GM12873 (cell line): ENCODE data around the gene ROBO4.

Experiments
- CTCF ChIP-seq: IDR thresholded peaks from 2 replicates; pipeline ENCODE4 v1.5.1; 2012; ENCODE audit warnings: low read depth, mild to moderate bottlenecking, moderate library complexity, low read length, control low read depth; ENCODE audit not compliant: insufficient read depth; ENCODE audit errors: missing control alignments

The ROBO4 gene

GRCh38 chr11:124842305-124842704 lies 55.4 kb downstream of the ROBO4 start:
- no peak for TF ChIP-seq CTCF

DNA sequence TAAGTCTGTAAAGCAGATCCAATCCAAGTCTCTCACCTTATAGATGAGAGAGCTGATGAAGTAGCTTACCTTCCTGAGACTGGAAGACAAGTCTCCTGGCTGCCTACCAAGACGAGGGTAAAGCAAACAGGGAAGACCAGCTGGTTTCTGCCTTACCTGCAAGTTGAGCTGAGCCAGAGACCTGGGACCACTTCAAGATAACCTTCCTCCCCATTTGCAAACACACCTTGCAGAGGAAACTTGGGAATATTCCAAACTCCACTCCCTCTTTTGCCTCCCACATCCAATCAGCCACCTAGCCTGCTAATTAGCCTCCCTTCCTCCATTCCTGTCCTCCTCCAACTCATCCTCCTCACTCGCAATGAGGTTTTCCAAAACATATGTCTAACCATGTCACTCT lies 55.8 kb downstream of the ROBO4 start:
- TF ChIP-seq CTCF, result no peak

GRCh38 chr11:124841201-124841600 lies 56.5 kb downstream of the ROBO4 start:
- TF ChIP-seq CTCF, result no peak

GRCh38 chr11:124840666-124841065 lies 57.0 kb downstream of the ROBO4 start:
- no peak for TF ChIP-seq CTCF

DNA sequence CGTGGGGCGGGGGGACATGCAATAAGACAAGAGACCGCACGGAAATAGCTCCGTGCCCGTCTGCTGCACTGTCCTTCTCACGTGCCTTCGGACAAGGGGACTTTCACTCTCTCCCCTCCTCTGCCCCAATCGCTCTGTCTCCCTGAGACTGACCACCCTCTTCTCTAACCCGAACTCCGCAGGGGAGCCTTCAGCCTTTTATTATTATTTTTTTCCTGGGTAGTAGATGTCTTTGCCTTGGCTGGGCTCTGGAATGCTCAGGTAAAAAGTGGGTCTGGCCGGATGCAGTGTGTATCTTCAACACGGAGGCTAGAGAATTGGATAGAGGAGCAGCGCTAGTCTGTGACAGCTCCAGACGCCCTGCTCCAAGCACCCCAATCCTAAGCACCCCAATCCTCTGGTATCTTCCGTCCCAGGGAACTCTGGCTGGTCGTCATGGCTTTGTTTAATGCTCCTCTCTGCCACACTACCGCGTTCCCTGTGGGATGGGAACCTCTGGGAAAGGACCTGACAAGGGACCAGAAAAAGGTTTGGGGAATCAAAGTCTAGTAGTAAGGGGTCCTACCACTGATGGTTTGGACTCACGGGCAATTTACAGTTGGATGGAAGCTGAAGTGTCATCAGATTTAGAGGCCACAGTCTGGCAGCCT lies 57.6 kb downstream of the ROBO4 start:
- no peak for TF ChIP-seq CTCF

DNA sequence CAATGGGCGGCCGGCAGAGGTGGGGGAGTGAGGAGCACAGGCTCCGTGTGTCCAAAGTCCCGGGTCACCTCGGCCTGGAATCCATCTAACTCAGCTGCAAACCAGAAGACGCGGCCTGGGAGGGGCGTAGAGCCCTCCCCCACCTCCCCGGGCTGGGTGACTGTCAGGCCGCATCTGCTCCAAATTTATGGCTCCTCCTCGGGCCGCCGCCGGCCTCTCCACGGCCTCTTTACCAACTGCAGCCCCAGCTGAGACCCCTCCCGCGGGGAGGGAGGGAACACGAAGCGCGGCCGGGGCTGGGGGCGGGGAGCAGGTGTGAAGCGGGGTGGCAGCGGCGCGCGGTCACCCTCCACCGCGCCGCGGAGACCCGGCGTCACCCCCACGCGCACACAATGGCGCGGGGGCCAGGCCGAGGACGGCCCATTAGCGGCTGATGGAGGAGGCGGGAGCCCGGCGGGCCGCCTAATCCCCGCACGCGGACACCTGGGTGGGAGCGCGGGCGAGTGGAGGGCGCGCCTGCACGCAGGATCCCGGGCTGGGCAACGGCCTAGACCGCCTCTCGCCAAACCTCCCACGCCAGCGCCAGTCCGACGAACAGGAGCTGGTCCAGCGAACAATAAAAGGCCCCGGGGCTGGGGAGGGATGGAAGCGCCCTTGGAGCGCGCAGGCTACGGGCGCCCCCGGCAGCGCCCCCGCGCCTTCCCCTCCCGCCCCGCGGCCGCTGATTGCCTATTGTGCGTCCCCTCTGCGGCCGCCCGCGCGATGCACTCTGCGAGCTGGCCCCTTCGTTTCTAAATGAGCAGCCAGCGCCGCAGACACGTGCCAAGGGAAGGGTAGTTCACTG lies 58.3 kb downstream of the ROBO4 start:
- TF ChIP-seq CTCF, result no peak

- TF ChIP-seq CTCF, result no peak
Observed at GRCh38 chr11:124838805-124839127, 58.9 kb downstream of the ROBO4 start.
